ENCODE data around the gene PFN3. TPM values are rescaled to one million over a fixed set of nuclear protein-coding genes. Genes with fewer than 3 reads are reported as not detected.
A peak's percentile ranks its signal among the peaks of the same experiment; 100 is the strongest.

The PFN3 gene
- total and polyA plus RNA-seq, 2 experiments from 2014 or later: 1.9 to 2.0 TPM

DNA sequence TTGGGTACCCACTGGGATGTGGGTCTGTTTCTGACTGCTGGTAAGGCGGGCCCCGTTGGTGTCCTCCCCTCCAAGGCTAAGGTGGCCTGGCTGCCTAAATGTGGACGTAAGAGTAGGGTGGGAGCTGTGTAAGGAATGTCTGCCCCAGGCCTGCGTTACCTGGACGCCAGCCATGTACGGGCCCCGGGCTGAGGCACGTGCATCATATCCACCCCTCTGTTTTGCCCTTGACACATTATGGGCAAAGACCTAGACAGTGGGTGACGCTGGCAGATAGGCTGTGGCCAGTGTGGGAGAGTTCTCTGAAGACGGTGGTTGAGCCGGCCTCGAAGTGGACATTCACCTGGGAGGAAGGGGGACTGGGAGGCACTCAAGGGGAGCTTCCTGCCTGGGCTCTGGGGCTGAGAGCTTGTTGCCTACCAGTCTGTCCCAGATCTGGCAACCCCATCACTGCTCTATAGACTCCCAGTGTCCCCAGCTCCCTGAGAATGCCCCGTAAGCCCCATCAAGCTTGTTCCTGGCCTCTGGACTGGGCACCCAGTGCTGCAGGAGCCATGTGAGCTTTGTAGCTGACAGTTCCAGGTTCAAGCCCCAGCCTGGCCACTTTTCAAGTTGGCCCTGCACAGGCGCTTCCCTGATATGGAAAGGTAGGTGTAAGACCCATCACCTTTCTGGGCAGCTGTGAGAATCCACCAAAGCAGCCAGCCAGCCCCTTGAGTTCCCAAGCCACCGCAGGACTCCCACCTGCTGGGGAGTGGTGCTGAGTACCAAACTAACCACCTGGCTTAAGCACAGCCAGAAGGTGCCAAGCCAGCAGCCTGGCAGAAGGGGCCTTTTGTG lies 42.9 kb upstream of the PFN3 start:
- H3K4me3 ChIP-seq: no peak overlapping the region
- H3K9me3 Mint-ChIP-seq: peaks cover 3% of the 10 kb centered on the region; the same call in 1 of the 3 replicates

DNA sequence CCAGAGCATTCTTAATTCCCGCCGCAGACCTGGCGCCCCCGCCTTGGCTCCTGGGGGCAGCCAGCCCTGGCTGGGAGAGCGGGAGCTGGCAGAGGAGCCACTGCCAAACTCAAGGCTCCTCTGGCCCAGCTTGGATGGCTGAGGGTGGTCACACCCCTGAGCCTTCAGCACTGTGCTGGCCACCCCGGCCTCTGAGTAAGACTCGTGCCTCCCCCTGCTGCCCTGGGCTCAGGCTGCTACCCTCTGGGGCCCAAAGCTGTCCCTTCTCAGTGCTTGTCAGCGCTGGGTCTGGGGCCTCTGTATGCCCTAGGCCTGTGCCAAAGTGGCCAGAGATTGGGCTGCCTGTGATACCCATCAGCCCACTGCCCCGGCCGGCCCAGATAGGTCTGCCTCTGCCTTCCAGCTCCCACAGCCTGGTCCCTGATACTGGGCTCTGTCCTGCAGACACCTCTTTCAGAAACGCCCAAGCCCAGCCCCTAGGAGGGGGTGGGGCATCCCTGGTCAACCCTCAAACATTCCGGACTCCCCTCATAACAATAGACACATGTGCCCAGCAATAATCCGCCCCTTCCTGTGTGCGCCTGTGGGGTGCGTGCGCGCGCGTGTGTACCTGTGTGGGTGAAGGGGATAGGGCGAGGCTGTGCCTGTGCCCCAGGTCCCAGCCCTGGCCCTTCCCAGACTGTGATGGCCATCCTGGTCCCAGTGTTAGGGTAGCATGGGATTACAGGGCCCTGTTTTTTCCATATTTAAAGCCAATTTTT lies 41.8 kb upstream of the PFN3 start:
- no peaks in the 10 kb centered on the region; the same call in 1 of the 2 replicates for H4K20me1 ChIP-seq (replicated peaks; ENCODE audit: insufficient read depth)
- H3K36me3 Mint-ChIP-seq (ENCODE audit: low read depth): peaks cover 34% of the 10 kb centered on the region
- DNase-seq (ENCODE audit: low spot score) (no peak), ATAC-seq (no peak)
- H3K27me3 ChIP-seq (ENCODE audit: insufficient read depth): peaks cover 22% of the 10 kb centered on the region
- no peak overlapping the region for H2AFZ ChIP-seq
- H3K36me3 ChIP-seq (ENCODE audit: insufficient read depth): no peaks in the 10 kb centered on the region
- H3K27ac Mint-ChIP-seq: no peak overlapping the region; the same call in 1 of the 2 replicates
- TF ChIP-seq ZNF114 (CRISPR knock-in tag; IDR thresholded peaks at IDR 0.05): no peak
- no peak for TF ChIP-seq POLR2AphosphoS5 (IDR thresholded peaks at IDR 0.05; ENCODE audit: low read depth)
- no peak for TF ChIP-seq ZNF331 (CRISPR knock-in tag; IDR thresholded peaks at IDR 0.05; ENCODE audit: low read depth)
- TF ChIP-seq, protein P1, sequence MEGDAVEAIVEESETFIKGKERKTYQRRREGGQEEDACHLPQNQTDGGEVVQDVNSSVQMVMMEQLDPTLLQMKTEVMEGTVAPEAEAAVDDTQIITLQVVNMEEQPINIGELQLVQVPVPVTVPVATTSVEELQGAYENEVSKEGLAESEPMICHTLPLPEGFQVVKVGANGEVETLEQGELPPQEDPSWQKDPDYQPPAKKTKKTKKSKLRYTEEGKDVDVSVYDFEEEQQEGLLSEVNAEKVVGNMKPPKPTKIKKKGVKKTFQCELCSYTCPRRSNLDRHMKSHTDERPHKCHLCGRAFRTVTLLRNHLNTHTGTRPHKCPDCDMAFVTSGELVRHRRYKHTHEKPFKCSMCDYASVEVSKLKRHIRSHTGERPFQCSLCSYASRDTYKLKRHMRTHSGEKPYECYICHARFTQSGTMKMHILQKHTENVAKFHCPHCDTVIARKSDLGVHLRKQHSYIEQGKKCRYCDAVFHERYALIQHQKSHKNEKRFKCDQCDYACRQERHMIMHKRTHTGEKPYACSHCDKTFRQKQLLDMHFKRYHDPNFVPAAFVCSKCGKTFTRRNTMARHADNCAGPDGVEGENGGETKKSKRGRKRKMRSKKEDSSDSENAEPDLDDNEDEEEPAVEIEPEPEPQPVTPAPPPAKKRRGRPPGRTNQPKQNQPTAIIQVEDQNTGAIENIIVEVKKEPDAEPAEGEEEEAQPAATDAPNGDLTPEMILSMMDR (conservative IDR thresholded peaks at IDR 0.05; ENCODE audit: low read depth in 2 of 2): 0 out of 4 replicates have a peak, but pooled peaks of 1 of the 2 experiments have one; percentile 8
- no peak for TF ChIP-seq EZH2 (IDR thresholded peaks at IDR 0.05; ENCODE audit: low read depth, unreplicated experiment)
- no peak for TF ChIP-seq NANOG (IDR thresholded peaks at IDR 0.05; ENCODE audit: borderline replicate concordance)
- TF ChIP-seq, protein P2, sequence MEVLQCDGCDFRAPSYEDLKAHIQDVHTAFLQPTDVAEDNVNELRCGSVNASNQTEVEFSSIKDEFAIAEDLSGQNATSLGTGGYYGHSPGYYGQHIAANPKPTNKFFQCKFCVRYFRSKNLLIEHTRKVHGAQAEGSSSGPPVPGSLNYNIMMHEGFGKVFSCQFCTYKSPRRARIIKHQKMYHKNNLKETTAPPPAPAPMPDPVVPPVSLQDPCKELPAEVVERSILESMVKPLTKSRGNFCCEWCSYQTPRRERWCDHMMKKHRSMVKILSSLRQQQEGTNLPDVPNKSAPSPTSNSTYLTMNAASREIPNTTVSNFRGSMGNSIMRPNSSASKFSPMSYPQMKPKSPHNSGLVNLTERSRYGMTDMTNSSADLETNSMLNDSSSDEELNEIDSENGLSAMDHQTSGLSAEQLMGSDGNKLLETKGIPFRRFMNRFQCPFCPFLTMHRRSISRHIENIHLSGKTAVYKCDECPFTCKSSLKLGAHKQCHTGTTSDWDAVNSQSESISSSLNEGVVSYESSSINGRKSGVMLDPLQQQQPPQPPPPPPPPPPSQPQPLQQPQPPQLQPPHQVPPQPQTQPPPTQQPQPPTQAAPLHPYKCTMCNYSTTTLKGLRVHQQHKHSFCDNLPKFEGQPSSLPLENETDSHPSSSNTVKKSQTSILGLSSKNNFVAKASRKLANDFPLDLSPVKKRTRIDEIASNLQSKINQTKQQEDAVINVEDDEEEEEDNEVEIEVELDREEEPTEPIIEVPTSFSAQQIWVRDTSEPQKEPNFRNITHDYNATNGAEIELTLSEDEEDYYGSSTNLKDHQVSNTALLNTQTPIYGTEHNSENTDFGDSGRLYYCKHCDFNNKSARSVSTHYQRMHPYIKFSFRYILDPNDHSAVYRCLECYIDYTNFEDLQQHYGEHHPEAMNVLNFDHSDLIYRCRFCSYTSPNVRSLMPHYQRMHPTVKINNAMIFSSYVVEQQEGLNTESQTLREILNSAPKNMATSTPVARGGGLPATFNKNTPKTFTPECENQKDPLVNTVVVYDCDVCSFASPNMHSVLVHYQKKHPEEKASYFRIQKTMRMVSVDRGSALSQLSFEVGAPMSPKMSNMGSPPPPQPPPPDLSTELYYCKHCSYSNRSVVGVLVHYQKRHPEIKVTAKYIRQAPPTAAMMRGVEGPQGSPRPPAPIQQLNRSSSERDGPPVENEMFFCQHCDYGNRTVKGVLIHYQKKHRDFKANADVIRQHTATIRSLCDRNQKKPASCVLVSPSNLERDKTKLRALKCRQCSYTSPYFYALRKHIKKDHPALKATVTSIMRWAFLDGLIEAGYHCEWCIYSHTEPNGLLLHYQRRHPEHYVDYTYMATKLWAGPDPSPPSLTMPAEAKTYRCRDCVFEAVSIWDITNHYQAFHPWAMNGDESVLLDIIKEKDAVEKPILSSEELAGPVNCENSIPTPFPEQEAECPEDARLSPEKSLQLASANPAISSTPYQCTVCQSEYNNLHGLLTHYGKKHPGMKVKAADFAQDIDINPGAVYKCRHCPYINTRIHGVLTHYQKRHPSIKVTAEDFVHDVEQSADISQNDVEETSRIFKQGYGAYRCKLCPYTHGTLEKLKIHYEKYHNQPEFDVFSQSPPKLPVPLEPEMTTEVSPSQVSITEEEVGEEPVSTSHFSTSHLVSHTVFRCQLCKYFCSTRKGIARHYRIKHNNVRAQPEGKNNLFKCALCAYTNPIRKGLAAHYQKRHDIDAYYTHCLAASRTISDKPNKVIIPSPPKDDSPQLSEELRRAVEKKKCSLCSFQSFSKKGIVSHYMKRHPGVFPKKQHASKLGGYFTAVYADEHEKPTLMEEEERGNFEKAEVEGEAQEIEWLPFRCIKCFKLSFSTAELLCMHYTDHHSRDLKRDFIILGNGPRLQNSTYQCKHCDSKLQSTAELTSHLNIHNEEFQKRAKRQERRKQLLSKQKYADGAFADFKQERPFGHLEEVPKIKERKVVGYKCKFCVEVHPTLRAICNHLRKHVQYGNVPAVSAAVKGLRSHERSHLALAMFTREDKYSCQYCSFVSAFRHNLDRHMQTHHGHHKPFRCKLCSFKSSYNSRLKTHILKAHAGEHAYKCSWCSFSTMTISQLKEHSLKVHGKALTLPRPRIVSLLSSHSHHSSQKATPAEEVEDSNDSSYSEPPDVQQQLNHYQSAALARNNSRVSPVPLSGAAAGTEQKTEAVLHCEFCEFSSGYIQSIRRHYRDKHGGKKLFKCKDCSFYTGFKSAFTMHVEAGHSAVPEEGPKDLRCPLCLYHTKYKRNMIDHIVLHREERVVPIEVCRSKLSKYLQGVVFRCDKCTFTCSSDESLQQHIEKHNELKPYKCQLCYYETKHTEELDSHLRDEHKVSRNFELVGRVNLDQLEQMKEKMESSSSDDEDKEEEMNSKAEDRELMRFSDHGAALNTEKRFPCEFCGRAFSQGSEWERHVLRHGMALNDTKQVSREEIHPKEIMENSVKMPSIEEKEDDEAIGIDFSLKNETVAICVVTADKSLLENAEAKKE (CRISPR knock-in tag; IDR thresholded peaks at IDR 0.05): no peak
- TF ChIP-seq EZH2phosphoT487 (IDR thresholded peaks at IDR 0.05; ENCODE audit: unreplicated experiment): no peak
- H3K4me3 ChIP-seq: no peak overlapping the region
- no peaks in the 10 kb centered on the region for H3K9me2 ChIP-seq (ENCODE audit: insufficient read depth)
- peaks cover 16% of the 10 kb centered on the region; the same call in 1 of the 2 replicates for H3F3A ChIP-seq (replicated peaks; ENCODE audit: low read depth)
- peaks cover 30% of the 10 kb centered on the region for H3K4me1 Mint-ChIP-seq
- no peak overlapping the region for H3K4me2 ChIP-seq
- H3K27ac ChIP-seq (ENCODE audit: low read depth): no peak overlapping the region
- no peaks in the 10 kb centered on the region for H3K79me2 ChIP-seq (replicated peaks; ENCODE audit: insufficient read depth)
- H3K4me1 ChIP-seq (ENCODE audit: insufficient read depth): peaks cover 20% of the 10 kb centered on the region
- H3K27me3 Mint-ChIP-seq (ENCODE audit: insufficient read depth, low read depth, poor library complexity): peaks cover 31% of the 10 kb centered on the region
- H3K9me3 Mint-ChIP-seq: peaks cover 4% of the 10 kb centered on the region; the same call in 2 of the 3 replicates
- H3K4me3 Mint-ChIP-seq: no peak overlapping the region

More for the DNA sequence above, 42.9 kb upstream of the PFN3 start:
- Histone ChIP-seq H3K27me3 (ENCODE audit: insufficient read depth) (peaks cover 30% of the 10 kb centered on the region), H3K79me2 (replicated peaks; ENCODE audit: insufficient read depth) (no peaks in the 10 kb centered on the region), H3K9me2 (ENCODE audit: insufficient read depth) (no peaks in the 10 kb centered on the region), H3K4me2 (no peak overlapping the region), H3K27ac (ENCODE audit: low read depth) (no peak overlapping the region), H3K4me1 (ENCODE audit: insufficient read depth) (peaks cover 26% of the 10 kb centered on the region), H2AFZ (no peak overlapping the region), H3F3A (replicated peaks; ENCODE audit: low read depth) (peaks cover 24% of the 10 kb centered on the region), H3K36me3 (ENCODE audit: insufficient read depth) (no peaks in the 10 kb centered on the region), H4K20me1 (replicated peaks; ENCODE audit: insufficient read depth) (no peaks in the 10 kb centered on the region; the same call in 1 of the 2 replicates)
- peaks cover 37% of the 10 kb centered on the region for H3K4me1 Mint-ChIP-seq
- peak; percentile 15; the same call in 1 of the 2 replicates for TF ChIP-seq POLR2AphosphoS5 (IDR thresholded peaks at IDR 0.05; ENCODE audit: low read depth)
- TF ChIP-seq, protein P3, sequence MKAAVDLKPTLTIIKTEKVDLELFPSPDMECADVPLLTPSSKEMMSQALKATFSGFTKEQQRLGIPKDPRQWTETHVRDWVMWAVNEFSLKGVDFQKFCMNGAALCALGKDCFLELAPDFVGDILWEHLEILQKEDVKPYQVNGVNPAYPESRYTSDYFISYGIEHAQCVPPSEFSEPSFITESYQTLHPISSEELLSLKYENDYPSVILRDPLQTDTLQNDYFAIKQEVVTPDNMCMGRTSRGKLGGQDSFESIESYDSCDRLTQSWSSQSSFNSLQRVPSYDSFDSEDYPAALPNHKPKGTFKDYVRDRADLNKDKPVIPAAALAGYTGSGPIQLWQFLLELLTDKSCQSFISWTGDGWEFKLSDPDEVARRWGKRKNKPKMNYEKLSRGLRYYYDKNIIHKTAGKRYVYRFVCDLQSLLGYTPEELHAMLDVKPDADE (IDR thresholded peaks at IDR 0.05): no peak
- TF ChIP-seq ZNF114 (CRISPR knock-in tag; IDR thresholded peaks at IDR 0.05): no peak
- H3K36me3 Mint-ChIP-seq (ENCODE audit: low read depth): peaks cover 24% of the 10 kb centered on the region
- ATAC-seq (no peak), DNase-seq (ENCODE audit: low spot score) (no peak)
- no peak overlapping the region for H3K4me3 Mint-ChIP-seq
- no peak overlapping the region for H3K27ac Mint-ChIP-seq
- H3K27me3 Mint-ChIP-seq (ENCODE audit: insufficient read depth, low read depth, poor library complexity): peaks cover 40% of the 10 kb centered on the region

Data from GM23338 (cell line).